Sciatic nerve (tissue), 2 donors: ENCODE data around the gene OR9Q2. TPM values are rescaled to one million over a fixed set of nuclear protein-coding genes. Genes with fewer than 3 reads are reported as not detected.
"Not testable (repeated sequence)": the region's sequence is repeated elsewhere in the genome, so short reads cannot be mapped to it uniquely, and the experiment has no call there.

Experiments
- ATAC-seq: fragments of 200-7000 bp; cut with Tn5 transposase; one replicate; pipeline ENCODE4 v1.9.1; 2020; ENCODE audit warnings: mild to moderate bottlenecking, moderate library complexity
- DNase-seq: peaks from one replicate; pipeline ENCODE4 v3.0.0-alpha.2; 2020; ENCODE audit warnings: low spot score
- intact Hi-C: fragments of 100-400 bp; cut with DNase I; formaldehyde crosslinking; loops from one replicate; pipeline ENCODE4 v1.14.2; 2022
- total RNA-seq: library from RNA; stranded (reverse); fragmentation: NEBNext Ultra II Directional; extraction: Animal tissue kit (Norgen Biotek cat#: 25700); gene quantifications from one replicate; pipeline ENCODE4 v1.2.1, GENCODE V29; 2021
- donor health status: DM: no; HTN: no; CAD: no.
- donor health status: DM: no; HTN: no; CAD: no.

OR9Q2 gene
- total RNA-seq: not detected

GRCh38 chr11:58188770-58189169 is at the start of gene OR9Q2:
Gene OR9Q2, plus strand, starts transcription at chr11:58189070. Its CDS starts 1,421 bp downstream, at chr11:58190491.
- DNase-seq (no peak), ATAC-seq (no peak)
- intact Hi-C loops: no loop called here

GRCh38 chr11:58142761-58143160 is 46.1 kb upstream of the OR9Q2 start:
- ATAC-seq (no peak), DNase-seq (no peak)
- intact Hi-C loops: no loop called here

- ATAC-seq (no peak), DNase-seq (no peak)
- intact Hi-C loops: no loop called here
Measured at GRCh38 chr11:58152781-58153180, 36.1 kb upstream of the OR9Q2 start.

- ATAC-seq (no peak), DNase-seq (no peak)
- intact Hi-C loops: no loop called here
Measured at GRCh38 chr11:58164389-58164788, 24.5 kb upstream of the OR9Q2 start.

- DNase-seq (no peak), ATAC-seq (no peak)
- intact Hi-C loops: no loop called here
Measured at GRCh38 chr11:58164990-58165389, 23.9 kb upstream of the OR9Q2 start.

- DNase-seq (no peak), ATAC-seq (no peak)
- intact Hi-C loops: no loop called here
Measured at GRCh38 chr11:58165504-58166106, 23.3 kb upstream of the OR9Q2 start.

- DNase-seq (no peak), ATAC-seq (no peak)
- intact Hi-C loops: no loop called here
Measured at GRCh38 chr11:58177409-58178054, 11.3 kb upstream of the OR9Q2 start.

- no peak for DNase-seq
- no peak for ATAC-seq
- intact Hi-C loops: no loop called here
Measured at GRCh38 chr11:58178444-58178843, 10.4 kb upstream of the OR9Q2 start.

GRCh38 chr11:58179648-58180047 is 9.2 kb upstream of the OR9Q2 start:
- intact Hi-C loops: no loop called here
- no peak for ATAC-seq
- no peak for DNase-seq

GRCh38 chr11:58186938-58187337 is 1.9 kb upstream of the OR9Q2 start:
- DNase-seq (no peak), ATAC-seq (no peak)
- intact Hi-C loops: no loop called here

GRCh38 chr11:58192229-58192628 is 3.4 kb downstream of the OR9Q2 start:
- DNase-seq (no peak), ATAC-seq (no peak)
- intact Hi-C loops: no loop called here

GRCh38 chr11:58193391-58193790 is 4.5 kb downstream of the OR9Q2 start:
- ATAC-seq (no peak), DNase-seq (no peak)
- intact Hi-C loops: no loop called here

GRCh38 chr11:58195939-58196338 is 7.1 kb downstream of the OR9Q2 start:
- ATAC-seq (no peak), DNase-seq (no peak)
- intact Hi-C loops: no loop called here

GRCh38 chr11:58199271-58199670 is 10.4 kb downstream of the OR9Q2 start:
- no peak for ATAC-seq
- intact Hi-C loops: no loop called here

GRCh38 chr11:58204042-58204441 is 15.2 kb downstream of the OR9Q2 start, which contains the start of gene OR1S2:
Gene OR1S2, minus strand, starts transcription at chr11:58204142. Its CDS starts 0 bp downstream, at chr11:58204142.
- DNase-seq (no peak), ATAC-seq (no peak)
- intact Hi-C loops: no loop called here

More at GRCh38 chr11:58199271-58199670, 10.4 kb downstream of the OR9Q2 start:
- no peak for DNase-seq

- ATAC-seq, DNase-seq, intact Hi-C loops: not testable (repeated sequence)
Measured at GRCh38 chr11:58212420-58212819, 23.6 kb downstream of the OR9Q2 start, which contains the start of gene OR1S1. Gene OR1S1, plus strand, starts transcription at chr11:58212720.

- ATAC-seq: no peak
- DNase-seq: no peak
- intact Hi-C loops: no loop called here
Measured at GRCh38 chr11:58216476-58216875, 27.6 kb downstream of the OR9Q2 start.

GRCh38 chr11:58222721-58223120 is 33.9 kb downstream of the OR9Q2 start:
- intact Hi-C loops: no loop called here
- ATAC-seq (no peak), DNase-seq (no peak)

GRCh38 chr11:58227956-58228615 is 39.2 kb downstream of the OR9Q2 start:
- intact Hi-C loops: no loop called here
- DNase-seq (no peak), ATAC-seq (no peak)
